Coronary artery (tissue), 2 donors: ENCODE data around the gene GRID2.

Experiments used
- DNase-seq: peaks from one replicate; pipeline ENCODE4 v3.0.0-alpha.2; 2017; ENCODE audit warnings: low spot score
- H3K27ac ChIP-seq, 2 donors: fragments of 200-600 bp; sonication (generic); one replicate each; pipeline ENCODE4 v1.5.1; 2016 to 2019
- H3K4me3 ChIP-seq: fragments of 200-600 bp; sonication (generic); 2 replicates; pipeline ENCODE4 v1.5.1; 2016; ENCODE audit warnings: mild to moderate bottlenecking, moderate library complexity
- CTCF ChIP-seq: fragments of 200-600 bp; sonication (generic); IDR thresholded peaks from one replicate; pipeline ENCODE4 v1.5.1; 2019; ENCODE audit warnings: antibody characterized with exemption

The GRID2 gene

GRCh38 chr4:93760284-93760683, 1456.5 kb downstream of the GRID2 start:
- no peak for TF ChIP-seq CTCF
- Histone ChIP-seq H3K4me3 (no peak overlapping the region), H3K27ac (no peak overlapping the region)
- DNase-seq: no peak

- DNase-seq: no peak
- H3K27ac ChIP-seq: no peak overlapping the region
- TF ChIP-seq CTCF: no peak
- no peak overlapping the region for H3K4me3 ChIP-seq
Measured at GRCh38 chr4:93761286-93761685, 1457.5 kb downstream of the GRID2 start.

- Histone ChIP-seq H3K27ac (no peak overlapping the region), H3K4me3 (no peak overlapping the region)
- DNase-seq: no peak
- TF ChIP-seq CTCF: peak; percentile 54
Measured at GRCh38 chr4:93764639-93765246, 1461.0 kb downstream of the GRID2 start.

GRCh38 chr4:93767917-93768316, 1464.2 kb downstream of the GRID2 start:
- DNase-seq: no peak
- no peak overlapping the region for H3K27ac ChIP-seq
- TF ChIP-seq CTCF: no peak
- H3K4me3 ChIP-seq: no peak overlapping the region

- H3K4me3 ChIP-seq: no peak overlapping the region
- DNase-seq: no peak
- TF ChIP-seq CTCF: no peak
- H3K27ac ChIP-seq: no peak overlapping the region
Measured at GRCh38 chr4:93770201-93770600, 1466.4 kb downstream of the GRID2 start.

GRCh38 chr4:93771640-93772411, 1468.1 kb downstream of the GRID2 start:
- no peak for TF ChIP-seq CTCF
- Histone ChIP-seq H3K4me3 (no peak overlapping the region), H3K27ac (no peak overlapping the region)
- DNase-seq: no peak

GRCh38 chr4:93772858-93773257, 1469.1 kb downstream of the GRID2 start:
- H3K27ac ChIP-seq: no peak overlapping the region
- no peak for DNase-seq
- H3K4me3 ChIP-seq: no peak overlapping the region
- no peak for TF ChIP-seq CTCF
